OCI-LY7 (cell line): Measurements from ENCODE around the gene FRRS1L. TPM values are rescaled to one million over a fixed set of nuclear protein-coding genes. Genes with fewer than 3 reads are reported as not detected.

ENCODE experiments used
- BruUV-seq: library from RNA; stranded (reverse); fragments of 400-500 nt; replicated peaks from 2 replicates; lab custom pipeline; 2021; lab: Mats Ljungman, UMichigan
- CTCF ChIA-PET: fragments of 300-600 bp; sonication (Branson Sonifier 250); formaldehyde crosslinking; loops from one replicate; lab custom pipeline; 2022; ENCODE audit warnings: antibody characterized with exemption; ENCODE audit not compliant: unreplicated experiment; lab: Charles Lee
- POLR2A ChIA-PET: fragments of 300-600 bp; sonication (Branson Sonifier 250); formaldehyde crosslinking; loops from one replicate; lab custom pipeline; 2022; ENCODE audit warnings: antibody characterized with exemption; lab: Charles Lee
- DNase-seq: peaks from one replicate; pipeline ENCODE4 v3.0.0-alpha.2; 2015; ENCODE audit warnings: low spot score
- H2AFZ ChIP-seq: fragments of 200-600 bp; sonication (generic), shearing (Covaris generic); 2 replicates; pipeline ENCODE4 v1.6.1; 2014; ENCODE audit warnings: mild to moderate bottlenecking, antibody characterized with exemption, low read length, moderate library complexity
- H3K27ac ChIP-seq: fragments of 200-600 bp; sonication (generic); 2 replicates; pipeline ENCODE4 v1.5.1; 2014; ENCODE audit warnings: mixed run types, low read depth, mild to moderate bottlenecking, moderate library complexity, low read length, inconsistent platforms; ENCODE audit not compliant: poor library complexity, severe bottlenecking
- H3K36me3 ChIP-seq: fragments of 200-600 bp; sonication (generic); 2 replicates; pipeline ENCODE4 v1.6.1; 2014; ENCODE audit warnings: mild to moderate bottlenecking, antibody characterized with exemption, low read length, moderate library complexity, mixed read lengths; ENCODE audit not compliant: insufficient read depth
- H3K4me1 ChIP-seq: fragments of 200-600 bp; sonication (generic); 2 replicates; pipeline ENCODE4 v1.5.1; 2014; ENCODE audit warnings: mild to moderate bottlenecking, low read length; ENCODE audit not compliant: insufficient read depth, poor library complexity, severe bottlenecking
- H3K4me2 ChIP-seq: fragments of 200-600 bp; sonication (generic); 2 replicates; pipeline ENCODE4 v1.6.1; 2014; ENCODE audit warnings: mild to moderate bottlenecking, low read length
- H3K4me3 ChIP-seq: fragments of 200-600 bp; sonication (generic); 2 replicates; pipeline ENCODE4 v1.5.1; 2014; ENCODE audit warnings: mild to moderate bottlenecking, low read depth, low read length; ENCODE audit not compliant: poor library complexity, severe bottlenecking
- H3K79me2 ChIP-seq: fragments of 200-600 bp; sonication (generic); 2 replicates; pipeline ENCODE4 v1.6.1; 2016; ENCODE audit warnings: low read depth, mild to moderate bottlenecking, low read length, moderate library complexity, mixed read lengths; ENCODE audit not compliant: insufficient read depth
- H3K9me2 ChIP-seq: fragments of 200-600 bp; sonication (generic); 2 replicates; pipeline ENCODE4 v1.6.1; 2016; ENCODE audit warnings: mild to moderate bottlenecking, low read length, mixed read lengths; ENCODE audit not compliant: insufficient read depth
- H3K9me3 ChIP-seq: fragments of 200-600 bp; sonication (generic); 2 replicates; pipeline ENCODE4 v1.6.1; 2014; ENCODE audit warnings: mild to moderate bottlenecking, mixed run types, low read length, mixed read lengths
- H4K20me1 ChIP-seq: fragments of 200-600 bp; sonication (generic); 2 replicates; pipeline ENCODE4 v1.6.1; 2014; ENCODE audit warnings: mild to moderate bottlenecking, antibody characterized with exemption, low read length, moderate library complexity, mixed read lengths; ENCODE audit not compliant: insufficient read depth
- CTCF ChIP-seq: fragments of 200-600 bp; sonication (generic); conservative IDR thresholded peaks from 2 replicates; pipeline ENCODE4 v1.5.1; 2014; ENCODE audit warnings: mild to moderate bottlenecking, antibody characterized with exemption, low read length, moderate library complexity, mixed read lengths
- EZH2phosphoT487 ChIP-seq: fragments of 200-600 bp; sonication (generic); IDR thresholded peaks from 2 replicates; pipeline ENCODE4 v1.6.1; 2018; ENCODE audit warnings: low read depth, borderline replicate concordance, mild to moderate bottlenecking, mixed run types, antibody characterized with exemption, low read length, moderate library complexity, mixed read lengths
- intact Hi-C: fragments of 100-400 bp; cut with micrococcal nuclease; formaldehyde crosslinking; loops from one replicate; pipeline ENCODE4 v1.10.0; 2022; ENCODE audit not compliant: unreplicated experiment
- total RNA-seq, 2 experiments: library from RNA; depleted of rRNA in 1 of 2; stranded (reverse); fragments of >200 nt in 1 of 2; shearing (Covaris generic) in 1 of 2; gene quantifications; 2 replicates each; pipeline ENCODE4 v1.2.3, GENCODE V29; 2014 to 2022

FRRS1L gene
- total RNA-seq, 2 experiments from 2014 or later = not detected

- Histone ChIP-seq H3K79me2 (peaks cover 51% of the 10 kb centered on the region), H3K9me2 (no peaks in the 10 kb centered on the region), H3K27ac (peak within 1 kb of the TSS; percentile 80), H3K4me1 (peaks cover 56% of the 10 kb centered on the region), H3K4me3 (peak within 1 kb of the TSS; percentile 96), H4K20me1 (peaks cover 32% of the 10 kb centered on the region; the same call in 1 of the 2 replicates), H3K4me2 (peak within 1 kb of the TSS; percentile 85), H3K36me3 (peaks cover 33% of the 10 kb centered on the region), H2AFZ (peak within 1 kb of the TSS; percentile 95), H3K9me3 (no peaks in the 10 kb centered on the region)
- peak; percentile 99 for DNase-seq
- ChIA-PET CTCF (interaction anchor here (1.1 kb wide), 1 partner anchor 10 kb away, joined by 3 read pairs; no protein-coding TSS in a partner anchor), POLR2A (interaction anchor here (0.5 to 4.1 kb wide), 10 partner anchors 9 to 1655 kb away, joined by 3 to 53 read pairs (median 4); no protein-coding TSS in a partner anchor)
- no peak for TF ChIP-seq CTCF
- TF ChIP-seq EZH2phosphoT487 = no peak
- intact Hi-C loops = loop anchor here (2.0 to 5.0 kb wide), 2 partner anchors 107 to 187 kb away; partner anchors contain the start of genes ABITRAM, CTNNAL1 and ELP1
- BruUV-seq = no TSS peak
These were observed 47.4 kb downstream of the FRRS1L start, which contains the start of gene TMEM245 for GRCh38 chr9:109119439-109120203. Gene TMEM245 (minus strand): TSS chr9:109119947. CDS start chr9:109119913, 34 bp downstream.

GRCh38 chr9:109118808-109119438 lies 48.1 kb downstream of the FRRS1L start:
- Histone ChIP-seq H3K27ac (peak overlapping the region; percentile 80), H2AFZ (no peak overlapping the region), H3K36me3 (peaks cover 40% of the 10 kb centered on the region), H3K9me2 (no peaks in the 10 kb centered on the region), H3K4me3 (peak overlapping the region; percentile 96), H3K9me3 (no peaks in the 10 kb centered on the region), H3K79me2 (peaks cover 58% of the 10 kb centered on the region), H3K4me2 (peak overlapping the region; percentile 85), H4K20me1 (peaks cover 39% of the 10 kb centered on the region), H3K4me1 (peaks cover 63% of the 10 kb centered on the region)
- ChIA-PET CTCF (interaction anchor here (0.8 to 1.1 kb wide), 2 partner anchors 9 kb away, joined by 3 read pairs; no protein-coding TSS in a partner anchor), POLR2A (interaction anchor here (0.9 to 4.1 kb wide), 6 partner anchors 8 to 18 kb away, joined by 3 to 53 read pairs (median 4); no protein-coding TSS in a partner anchor)
- TF ChIP-seq EZH2phosphoT487 (no peak), CTCF (no peak)
- intact Hi-C loops = loop anchor here (2.0 to 5.0 kb wide), 2 partner anchors 106 to 187 kb away; partner anchors contain the start of genes ABITRAM, CTNNAL1 and ELP1
- DNase-seq = no peak
- BruUV-seq = no TSS peak
